GM13977 (cell line): ENCODE data around the gene COL4A2.

Source experiments
- DNase-seq: peaks from one replicate; pipeline ENCODE4 v3.0.0; 2012; ENCODE audit warnings: low spot score
- CTCF ChIP-seq: IDR thresholded peaks from 2 replicates; pipeline ENCODE4 v1.5.1; 2012; ENCODE audit warnings: mild to moderate bottlenecking, control low read depth; ENCODE audit not compliant: insufficient read depth; ENCODE audit errors: extremely low read depth, missing control alignments
- in situ Hi-C: fragments of 300-500 bp; cut with MboI; formaldehyde crosslinking; loops from one replicate; pipeline ENCODE4 v1.12.0; 2022; ENCODE audit warnings: low sequenced_read_pairs, low pct_unique_long_range_greater_than_20kb, mixed read lengths, inconsistent platforms; ENCODE audit not compliant: unreplicated experiment

COL4A2 gene

GRCh38 chr13:110475117-110475516 is 168.0 kb downstream of the COL4A2 start:
- TF ChIP-seq CTCF = no peak
- in situ Hi-C loops = no loop called here
- no peak for DNase-seq

GRCh38 chr13:110475550-110476219 is 168.6 kb downstream of the COL4A2 start:
- in situ Hi-C loops = no loop called here
- TF ChIP-seq CTCF = no peak
- DNase-seq = peak; percentile 54

DNA sequence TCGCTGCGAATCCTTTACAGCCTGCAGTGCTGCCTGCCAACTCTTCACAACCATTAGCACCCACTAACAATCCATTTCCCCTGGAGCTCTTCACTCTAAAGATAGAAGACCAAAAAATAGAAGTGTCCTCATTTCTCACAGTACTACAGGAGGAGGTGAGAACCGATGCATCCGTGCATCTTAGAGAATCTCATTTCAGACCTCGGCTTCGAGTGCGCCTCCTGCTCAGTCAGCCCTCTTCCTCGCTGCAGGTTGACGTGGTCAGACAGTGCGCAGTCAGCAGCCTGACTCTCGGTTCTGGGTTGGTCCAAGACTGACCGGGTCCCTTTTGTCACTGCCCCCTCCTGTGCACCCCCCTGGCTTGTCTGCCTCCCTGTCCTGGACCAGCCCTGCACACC is 169.1 kb downstream of the COL4A2 start:
- no peak for DNase-seq
- no peak for TF ChIP-seq CTCF
- in situ Hi-C loops = no loop called here

- no peak for TF ChIP-seq CTCF
- no peak for DNase-seq
- in situ Hi-C loops = no loop called here
Observed at GRCh38 chr13:110477706-110478245, 170.7 kb downstream of the COL4A2 start.

GRCh38 chr13:110478405-110479214 is 171.5 kb downstream of the COL4A2 start:
- in situ Hi-C loops = no loop called here
- DNase-seq = no peak
- TF ChIP-seq CTCF = no peak

DNA sequence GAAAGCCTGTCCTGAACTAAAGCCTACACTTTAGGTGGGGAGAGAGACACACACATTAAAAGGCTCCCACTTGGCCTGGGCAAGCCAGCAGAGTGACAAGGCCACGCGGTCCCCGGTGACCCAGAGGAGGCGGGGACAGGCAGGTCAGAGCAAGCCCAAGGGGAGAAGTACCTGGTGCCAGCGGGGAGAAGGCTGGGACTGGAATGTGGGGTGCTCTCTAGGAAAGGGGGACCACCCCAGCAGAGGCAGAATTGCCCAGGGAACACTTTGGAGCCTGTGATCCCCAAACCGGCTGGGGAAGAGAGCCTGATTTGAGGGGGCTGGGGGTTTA is 172.1 kb downstream of the COL4A2 start:
- in situ Hi-C loops = no loop called here
- TF ChIP-seq CTCF = no peak
- DNase-seq = no peak
